ENCODE measurements around the gene IGDCC3.

DNA sequence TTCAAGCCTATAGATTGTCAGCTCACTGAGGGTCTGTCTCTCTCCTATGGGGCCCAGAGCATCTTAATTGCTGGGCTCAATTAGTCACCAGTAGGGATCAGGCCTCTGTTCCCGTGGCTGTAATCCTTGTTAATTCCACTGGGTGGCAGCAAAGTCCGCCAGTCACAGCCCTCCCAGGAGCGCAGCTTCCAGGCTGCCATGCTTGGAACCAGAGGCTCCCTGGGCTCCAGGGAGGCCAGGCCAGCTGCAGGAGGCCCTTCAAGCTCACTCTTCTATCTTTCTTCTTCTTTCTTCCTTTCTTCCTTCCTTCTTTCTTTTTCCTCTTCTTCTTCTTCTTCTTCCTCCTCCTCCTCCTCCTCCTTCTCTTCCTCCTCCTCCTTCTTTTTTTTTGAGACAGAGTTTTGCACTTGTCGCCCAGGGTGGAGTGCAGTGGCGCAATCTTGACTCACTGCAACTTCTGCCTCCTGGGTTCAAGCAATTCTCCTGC, 58.9 kb downstream of the IGDCC3 start:
- TF ChIP-seq, protein P1, sequence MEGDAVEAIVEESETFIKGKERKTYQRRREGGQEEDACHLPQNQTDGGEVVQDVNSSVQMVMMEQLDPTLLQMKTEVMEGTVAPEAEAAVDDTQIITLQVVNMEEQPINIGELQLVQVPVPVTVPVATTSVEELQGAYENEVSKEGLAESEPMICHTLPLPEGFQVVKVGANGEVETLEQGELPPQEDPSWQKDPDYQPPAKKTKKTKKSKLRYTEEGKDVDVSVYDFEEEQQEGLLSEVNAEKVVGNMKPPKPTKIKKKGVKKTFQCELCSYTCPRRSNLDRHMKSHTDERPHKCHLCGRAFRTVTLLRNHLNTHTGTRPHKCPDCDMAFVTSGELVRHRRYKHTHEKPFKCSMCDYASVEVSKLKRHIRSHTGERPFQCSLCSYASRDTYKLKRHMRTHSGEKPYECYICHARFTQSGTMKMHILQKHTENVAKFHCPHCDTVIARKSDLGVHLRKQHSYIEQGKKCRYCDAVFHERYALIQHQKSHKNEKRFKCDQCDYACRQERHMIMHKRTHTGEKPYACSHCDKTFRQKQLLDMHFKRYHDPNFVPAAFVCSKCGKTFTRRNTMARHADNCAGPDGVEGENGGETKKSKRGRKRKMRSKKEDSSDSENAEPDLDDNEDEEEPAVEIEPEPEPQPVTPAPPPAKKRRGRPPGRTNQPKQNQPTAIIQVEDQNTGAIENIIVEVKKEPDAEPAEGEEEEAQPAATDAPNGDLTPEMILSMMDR (IDR thresholded peaks at IDR 0.05; ENCODE audit: poor library complexity, severe bottlenecking): peak; percentile 99
- TF ChIP-seq EZH2 (IDR thresholded peaks at IDR 0.05; ENCODE audit: borderline replicate concordance, insufficient read depth, low read length, poor library complexity, severe bottlenecking): no peak
- TF ChIP-seq TAF1 (IDR thresholded peaks at IDR 0.05; ENCODE audit: low read depth): no peak
- TF ChIP-seq SMC3 (conservative IDR thresholded peaks at IDR 0.05; ENCODE audit: poor library complexity): peak; percentile 99
